Stimulated activated CD4-positive, alpha-beta T cell treated with anti-CD3 and anti-CD28 coated beads, Interleukin-15, amount 100 ng/mL, for 48 hours (primary cell): ENCODE measurements around the gene CYB5R2.
"Not testable (repeated sequence)": the region's sequence is repeated elsewhere in the genome, so short reads cannot be mapped to it uniquely, and the experiment has no call there.

Source experiments
- DNase-seq, 2 donors: peaks; one replicate each; pipeline ENCODE4 v3.0.0-alpha.2; 2020; ENCODE audit warnings: low read depth in 2 of 2

The CYB5R2 gene

DNA sequence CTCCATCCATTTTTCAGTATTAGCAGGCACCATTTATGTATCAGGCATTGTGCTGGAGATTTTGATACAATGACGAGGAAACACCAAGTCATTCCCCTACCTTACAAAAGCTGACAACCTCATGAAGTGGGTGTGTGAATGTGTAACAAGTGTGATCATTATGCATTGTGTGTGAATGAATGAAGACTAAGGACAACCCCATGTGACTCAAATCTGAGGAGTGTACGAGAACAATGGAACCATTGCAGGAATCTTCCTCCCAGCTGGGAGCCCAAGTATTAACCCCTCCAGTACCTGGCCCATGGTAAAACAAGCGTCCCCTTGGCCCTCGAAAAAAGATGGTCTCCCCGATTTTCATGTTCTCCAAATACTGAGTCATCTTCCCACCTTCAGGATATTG lies 4.4 kb downstream of the CYB5R2 start:
- no peak for DNase-seq

DNA sequence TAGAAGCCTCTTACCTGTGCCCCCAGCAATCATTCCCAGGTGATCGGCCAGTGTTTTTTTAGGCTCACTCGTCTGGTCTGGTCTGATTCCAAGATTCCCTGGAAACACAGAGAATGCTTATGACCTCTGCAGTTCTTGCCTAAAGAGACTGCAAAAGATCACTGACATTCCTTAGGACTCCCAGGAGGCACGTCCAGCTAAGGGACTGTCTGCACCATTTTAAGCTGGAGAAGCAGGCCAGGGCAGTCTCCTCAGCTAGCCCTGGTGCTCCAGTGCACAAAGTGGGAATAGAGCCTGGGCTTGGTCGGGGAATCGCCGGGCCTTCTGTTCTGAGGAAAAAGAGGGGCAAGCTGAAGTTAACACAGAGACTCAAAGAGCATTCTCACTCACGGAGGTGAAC lies 4.8 kb downstream of the CYB5R2 start:
- DNase-seq = no peak

DNA sequence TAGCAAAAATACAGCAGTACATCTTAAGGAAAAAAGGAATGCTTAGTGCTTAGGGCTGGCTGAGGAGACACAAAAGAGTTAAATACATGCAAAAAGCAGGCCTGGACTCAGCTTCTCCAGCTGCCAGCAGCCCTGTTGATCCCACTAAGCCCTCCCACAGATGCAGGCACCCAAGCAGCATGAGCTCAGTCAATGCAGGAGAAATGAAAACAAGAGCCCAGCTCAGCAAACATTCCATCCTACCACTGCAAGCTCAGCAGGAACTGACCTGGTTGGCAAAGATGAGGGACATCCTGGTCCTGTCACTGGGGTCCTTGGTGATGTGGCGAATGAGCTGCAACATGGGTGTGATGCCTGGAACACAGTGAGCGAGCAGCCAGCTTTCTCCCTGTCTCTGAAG lies 5.8 kb downstream of the CYB5R2 start:
- DNase-seq = no peak

DNA sequence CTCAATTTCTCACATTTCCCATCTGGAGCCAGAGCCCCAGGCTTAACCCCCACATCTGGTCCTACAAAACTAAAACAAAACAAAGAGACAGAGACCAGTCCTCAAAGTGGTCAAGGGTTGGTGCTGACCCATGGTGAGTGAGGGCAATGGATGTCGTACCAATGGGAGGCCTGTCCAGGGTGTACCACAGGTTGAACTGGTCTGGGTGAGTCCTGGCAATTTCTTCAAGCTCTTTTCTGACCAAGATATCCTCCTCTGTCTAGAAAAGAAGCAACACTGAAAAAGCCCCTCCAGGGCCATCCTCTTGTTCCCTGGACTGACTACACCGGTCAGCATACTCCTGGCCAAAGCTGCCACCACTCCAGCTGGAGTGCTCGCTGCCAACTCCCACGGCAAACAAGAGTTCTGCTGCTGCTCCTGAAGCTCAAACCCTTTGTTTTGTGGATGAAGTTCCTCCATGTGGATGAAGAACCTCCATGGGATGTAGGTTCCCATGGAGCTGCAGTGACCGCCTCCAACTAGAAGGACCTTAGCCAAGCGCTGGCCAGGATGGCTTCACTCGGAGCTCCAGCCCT lies 6.9 kb downstream of the CYB5R2 start:
- no peak for DNase-seq

DNA sequence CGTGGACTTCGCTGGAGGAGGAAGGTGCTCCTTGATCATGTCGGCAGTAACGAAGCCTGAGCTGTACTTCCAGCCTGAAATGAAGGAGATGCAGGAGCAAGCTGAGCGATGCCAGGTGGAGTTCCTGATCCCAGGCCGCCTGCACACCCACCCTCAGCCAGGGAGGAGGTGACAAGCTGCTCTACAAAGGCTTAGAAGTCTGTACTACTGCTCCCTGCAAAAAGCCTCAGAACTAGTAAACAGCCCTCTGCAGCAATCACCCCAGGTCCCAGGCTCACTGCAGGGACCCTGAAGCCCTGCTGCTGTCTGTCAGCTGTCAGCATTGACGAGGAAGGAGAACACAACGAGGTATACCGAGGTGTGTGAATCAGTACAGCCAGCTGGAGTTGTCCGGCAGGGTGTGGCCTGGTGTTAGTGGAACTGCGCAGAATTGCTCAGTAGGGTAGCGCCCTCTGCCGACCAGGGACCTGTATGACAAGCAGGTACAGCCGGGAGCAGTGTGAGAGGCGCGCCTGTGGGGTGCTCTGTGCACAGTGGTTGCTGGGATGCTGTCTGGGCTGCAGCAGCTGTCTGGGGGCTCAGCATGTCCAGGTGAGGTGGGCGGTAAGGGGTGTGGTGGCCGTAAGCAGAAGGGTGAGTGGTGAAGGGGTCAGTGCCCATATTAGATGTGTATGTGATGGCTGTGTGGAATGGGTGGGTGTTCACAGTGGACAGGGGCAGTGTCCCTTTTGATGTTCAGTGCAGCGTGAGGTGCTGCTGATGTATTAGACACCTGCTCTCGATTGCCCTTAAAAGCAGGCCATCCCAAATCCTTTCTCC lies 7.6 kb downstream of the CYB5R2 start:
- DNase-seq = peak; percentile 61 to 68

DNA sequence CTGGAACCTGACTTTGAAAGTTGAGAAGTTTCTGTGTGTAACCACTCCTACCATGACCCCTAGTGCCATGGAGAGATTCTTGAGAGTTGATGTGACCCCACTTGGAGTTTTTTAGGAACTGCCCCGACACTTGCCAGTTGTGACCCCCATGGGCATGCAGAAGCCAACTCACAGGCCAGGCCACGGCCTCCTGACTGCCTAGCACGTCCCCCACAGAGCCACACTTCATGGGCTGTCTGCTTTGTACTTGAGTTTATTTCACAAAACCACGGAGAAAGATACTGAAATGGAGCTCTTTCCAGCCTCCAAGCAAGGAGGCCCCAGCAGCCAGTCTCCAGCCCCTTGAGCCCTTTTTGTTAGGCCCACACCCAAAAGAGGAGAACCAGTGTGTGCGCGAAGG lies 8.4 kb downstream of the CYB5R2 start:
- no peak for DNase-seq

DNA sequence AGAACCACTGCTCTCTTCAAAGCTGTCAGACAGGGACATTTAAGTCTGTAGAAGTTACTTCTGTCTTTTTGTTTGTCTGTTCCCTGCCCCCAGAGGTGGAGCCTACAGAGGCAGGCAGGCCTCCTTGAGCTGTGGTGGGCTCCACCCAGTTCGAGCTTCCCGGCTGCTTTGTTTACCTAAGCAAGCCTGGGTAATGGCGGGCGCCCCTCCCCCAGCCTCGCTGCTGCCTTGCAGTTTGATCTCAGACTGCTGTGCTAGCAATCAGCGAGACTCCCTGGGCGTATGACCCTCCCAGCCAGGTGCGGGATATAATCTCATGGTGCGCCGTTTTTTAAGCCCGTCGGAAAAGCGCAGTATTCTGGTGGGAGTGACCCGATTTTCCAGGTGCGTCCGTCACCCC lies 9.8 kb downstream of the CYB5R2 start:
- DNase-seq = not testable (repeated sequence)

DNA sequence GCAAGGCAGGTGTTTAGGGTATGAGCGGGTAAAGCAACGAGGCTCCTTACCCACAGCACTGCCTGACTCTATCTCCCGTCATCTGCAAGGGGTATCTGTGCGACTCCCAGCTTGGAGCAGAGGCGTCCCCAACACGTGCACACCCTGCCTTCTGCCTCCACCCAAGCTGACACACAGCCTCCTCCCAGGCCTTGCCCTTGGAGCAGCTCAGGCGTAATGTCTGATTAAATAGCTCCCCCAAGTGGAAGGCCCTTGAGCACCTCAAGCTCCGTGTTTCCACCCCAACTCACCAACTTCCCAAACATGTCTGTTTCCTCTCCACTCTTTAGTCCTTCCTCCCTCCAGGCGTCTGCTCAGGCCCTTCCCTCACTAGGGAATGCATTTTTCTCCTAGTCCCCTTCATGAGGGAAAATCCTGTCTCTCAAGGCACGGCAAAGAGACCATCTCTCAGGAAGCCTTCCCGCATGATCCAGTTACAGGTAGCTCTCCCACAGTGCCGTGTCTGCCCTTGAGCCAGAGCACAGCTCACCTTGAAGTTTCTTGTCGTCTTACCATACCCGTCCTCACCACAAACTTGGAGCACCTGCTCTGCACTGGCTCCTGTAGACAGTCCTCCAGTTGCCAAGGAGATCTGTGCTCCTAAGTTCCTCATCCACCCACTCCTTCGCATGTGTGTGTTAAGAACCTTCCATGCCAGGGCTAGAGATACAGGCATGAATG lies 15.8 kb downstream of the CYB5R2 start:
- no peak for DNase-seq

DNA sequence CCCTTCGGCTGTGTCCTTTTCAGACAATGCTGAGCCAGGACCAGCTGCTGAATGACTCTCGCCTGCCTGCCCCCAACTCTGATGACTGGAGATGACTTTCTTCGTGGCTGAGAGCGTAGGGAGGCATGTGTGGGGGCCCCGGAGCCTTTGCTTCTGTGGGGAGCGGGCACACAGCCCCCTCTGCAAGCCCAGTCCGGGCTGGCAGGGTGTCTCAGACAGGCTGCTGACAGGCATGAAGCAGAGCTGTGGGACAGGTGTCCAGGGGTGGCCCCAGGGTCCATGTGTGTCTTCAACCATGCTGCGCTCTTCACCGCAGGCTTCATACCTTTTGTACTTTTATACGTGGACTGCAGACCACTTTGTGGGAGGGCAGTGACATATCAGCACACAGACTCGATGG lies 16.6 kb downstream of the CYB5R2 start:
- no peak for DNase-seq

DNA sequence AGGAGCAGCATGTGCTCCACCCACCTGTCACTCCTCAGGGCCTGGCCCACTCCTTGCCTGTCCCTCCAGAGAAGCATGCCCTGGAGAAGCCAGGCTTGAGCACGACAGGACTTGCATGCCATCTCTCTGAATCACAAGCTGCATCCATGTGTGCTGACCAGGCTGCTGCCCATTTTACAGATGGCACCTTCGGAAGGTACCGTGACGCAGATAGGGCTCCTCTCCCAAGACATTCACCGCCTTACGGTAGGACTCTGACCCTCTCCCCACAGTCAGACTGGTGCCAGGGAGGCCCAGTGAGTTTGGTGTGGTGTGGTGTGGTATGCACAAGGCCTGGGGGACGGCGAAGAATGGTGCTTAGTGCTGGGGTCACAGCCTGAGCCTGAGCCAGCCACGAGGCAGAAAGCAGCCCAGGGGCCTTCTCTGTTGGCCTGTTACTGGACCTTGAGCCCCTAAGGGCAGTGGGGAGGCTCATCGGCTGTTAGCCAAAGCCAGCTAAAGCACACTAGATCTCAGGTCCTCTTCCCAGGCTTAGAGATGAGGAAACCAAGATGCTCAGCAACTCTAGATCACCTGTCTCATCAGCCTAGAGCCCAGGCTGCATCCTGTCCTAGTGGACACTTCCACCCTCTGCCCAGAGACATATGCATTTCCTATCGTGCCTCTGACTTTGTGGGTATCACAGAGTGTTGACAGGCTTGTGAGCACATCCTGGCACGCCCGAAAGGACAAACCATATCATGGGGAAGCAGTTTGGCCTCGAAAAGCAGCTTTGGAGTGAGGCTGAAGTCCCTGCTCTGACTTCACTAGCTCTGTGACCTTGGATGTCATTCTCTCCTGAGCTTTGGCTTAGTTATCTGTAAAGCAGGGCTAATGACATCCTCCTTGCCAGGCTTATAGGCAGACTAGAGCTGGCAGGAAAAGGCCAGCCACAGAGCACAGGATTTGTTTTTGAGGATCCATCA lies 17.8 kb downstream of the CYB5R2 start:
- no peak for DNase-seq

DNA sequence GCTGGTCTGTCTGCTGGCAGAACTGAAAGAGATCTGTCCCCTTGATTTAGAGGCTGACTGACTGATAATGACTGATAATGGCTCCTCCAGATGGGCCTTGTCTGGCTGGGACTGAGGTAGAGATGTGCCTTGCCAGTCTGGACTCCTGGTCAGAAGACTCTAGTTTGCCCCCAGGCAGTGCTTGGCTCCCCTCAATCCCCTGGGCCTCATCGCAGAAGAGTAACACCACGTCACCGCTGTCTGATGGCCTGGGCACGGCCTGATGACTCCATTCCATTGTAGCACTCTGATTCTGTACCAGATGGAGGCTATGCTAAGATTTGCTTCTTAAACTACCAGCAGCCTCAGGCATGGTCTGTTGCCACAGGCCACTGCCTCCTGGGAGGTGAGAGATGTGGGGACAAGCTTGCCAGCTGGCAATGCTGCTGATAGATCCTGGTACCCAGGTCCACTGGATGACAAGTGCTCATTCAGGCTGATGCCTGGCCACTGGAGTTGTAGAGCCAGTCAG lies 19.1 kb downstream of the CYB5R2 start:
- DNase-seq = no peak

DNA sequence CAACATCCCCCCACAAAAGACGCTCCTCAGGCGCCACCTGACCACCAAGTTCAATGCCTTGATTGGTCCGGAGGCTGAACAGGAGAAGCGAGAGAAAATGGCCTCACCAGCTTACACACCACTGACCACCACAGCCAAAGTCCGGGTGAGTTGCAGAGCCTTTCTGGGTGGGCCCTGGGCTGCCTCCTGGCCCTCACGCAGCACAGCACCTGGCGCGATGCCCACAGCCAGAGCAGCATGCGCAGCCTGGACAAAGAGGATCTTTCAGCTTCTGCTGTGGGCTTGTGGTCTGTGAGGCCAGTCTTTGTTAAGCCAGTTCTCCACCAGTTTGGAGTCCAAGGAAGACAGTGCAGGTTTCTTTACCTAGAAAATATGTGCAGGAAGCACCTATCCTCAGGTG lies 21.6 kb downstream of the CYB5R2 start:
- no peak for DNase-seq

DNA sequence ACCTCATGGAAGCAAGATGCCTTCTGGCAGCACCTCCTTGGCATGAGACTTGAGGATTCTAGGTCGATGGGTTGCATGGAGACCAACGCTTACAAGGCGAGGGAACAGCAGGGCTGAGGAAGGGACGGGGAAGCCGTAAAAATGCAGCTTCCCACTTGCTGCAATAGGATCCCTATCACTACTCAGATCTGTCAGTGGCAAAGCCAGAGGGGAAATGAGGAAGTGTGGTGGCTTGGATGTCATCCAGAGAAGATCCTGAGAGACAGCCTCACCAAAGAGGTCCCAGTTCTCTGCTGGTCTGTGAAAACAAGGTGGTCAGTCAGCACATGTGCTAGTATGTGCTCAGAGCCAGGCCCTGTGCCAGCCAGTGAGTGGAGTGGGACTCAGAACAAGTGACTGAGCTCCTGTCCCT lies 22.2 kb downstream of the CYB5R2 start:
- no peak for DNase-seq

DNA sequence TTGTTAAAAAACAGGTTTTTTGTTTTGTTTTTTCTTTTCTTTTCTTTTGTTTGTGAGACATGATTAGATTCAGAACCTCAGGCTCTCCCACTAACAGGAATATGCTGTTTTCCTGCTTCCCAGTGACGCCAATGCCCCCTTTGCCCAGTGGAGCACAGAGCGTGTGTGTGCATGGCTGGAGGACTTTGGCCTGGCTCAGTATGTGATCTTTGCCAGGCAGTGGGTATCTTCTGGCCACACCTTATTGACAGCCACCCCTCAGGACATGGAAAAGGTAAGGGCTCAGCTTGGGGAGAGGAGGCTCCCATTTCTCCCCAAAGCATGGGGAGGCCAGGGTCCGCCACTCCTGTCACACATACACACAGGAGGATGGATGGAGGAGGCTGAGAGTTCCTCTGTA lies 25.0 kb downstream of the CYB5R2 start:
- no peak for DNase-seq

DNA sequence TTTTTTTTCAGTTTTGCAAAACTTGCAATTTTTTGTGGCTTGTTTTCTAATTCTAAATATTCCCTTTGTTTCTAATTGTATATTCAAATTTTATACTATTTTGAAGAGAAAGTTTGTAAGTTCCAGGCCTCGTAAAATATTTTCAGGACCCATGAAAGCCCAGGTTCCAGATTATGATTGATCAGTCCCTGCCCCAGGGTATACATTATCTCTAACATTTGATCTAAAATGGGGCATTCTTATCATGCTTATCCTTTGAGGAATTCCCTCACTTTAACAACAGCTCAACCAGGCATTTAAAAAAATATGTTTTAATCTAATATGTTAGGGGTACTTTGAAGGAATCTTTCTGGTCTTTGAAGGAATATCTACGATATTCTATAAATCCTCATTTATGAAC lies 26.4 kb downstream of the CYB5R2 start:
- no peak for DNase-seq

DNA sequence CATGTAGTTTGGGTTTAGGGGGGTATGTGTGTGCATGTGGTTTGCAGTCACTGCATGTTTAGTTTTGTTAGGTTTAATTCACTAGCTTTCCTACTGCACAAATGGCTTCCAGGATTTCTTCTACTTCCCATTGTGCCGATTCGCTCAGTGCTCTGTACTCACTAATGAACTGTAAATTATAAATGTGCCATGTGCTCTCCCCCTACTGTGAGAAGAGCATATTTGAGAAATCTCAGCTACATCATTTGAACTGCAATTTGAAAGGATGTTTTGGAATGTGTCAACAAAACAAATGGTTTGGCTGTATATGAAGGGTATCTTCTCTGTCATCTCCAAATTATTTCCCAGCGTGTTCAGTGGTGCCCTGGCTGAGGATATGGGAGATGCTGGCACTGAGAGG lies 28.1 kb downstream of the CYB5R2 start:
- DNase-seq = no peak

DNA sequence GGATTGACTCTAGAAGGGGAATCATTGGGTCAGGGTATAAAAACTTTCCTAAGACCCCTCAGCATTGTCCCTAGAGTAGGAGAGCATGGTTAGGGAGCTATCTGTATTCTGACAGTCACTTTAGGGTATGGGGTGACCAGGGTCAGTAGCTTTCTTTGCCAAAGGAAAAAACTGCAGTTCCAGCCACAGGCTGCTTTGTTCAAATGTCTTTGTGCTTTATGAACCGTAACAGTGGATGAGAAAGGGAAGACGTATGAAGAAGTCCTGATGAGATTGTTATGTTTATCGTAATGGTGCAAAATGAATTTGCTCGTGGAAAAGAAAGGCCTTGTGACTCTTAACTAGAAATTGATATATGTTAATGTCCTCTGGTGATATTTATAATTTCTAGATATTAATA lies 30.0 kb downstream of the CYB5R2 start:
- no peak for DNase-seq

DNA sequence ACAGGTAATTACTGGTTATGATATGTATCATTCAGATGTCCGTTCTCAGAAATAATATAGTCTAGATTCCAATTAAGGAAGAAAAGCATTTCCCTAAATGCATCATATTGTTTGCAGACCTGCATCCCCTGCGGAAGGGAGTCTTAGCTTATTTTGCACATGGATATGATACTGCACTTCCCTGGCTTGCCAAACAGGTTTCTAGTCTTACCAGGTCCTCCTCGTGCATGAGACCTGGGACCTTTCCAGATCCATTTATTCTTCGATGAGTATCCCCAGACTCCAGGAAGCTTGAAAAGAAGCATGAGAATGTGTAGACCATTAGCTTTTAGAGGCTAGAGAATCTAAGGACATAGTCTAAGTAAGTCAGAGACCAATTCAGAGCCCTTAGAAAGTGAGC lies 30.6 kb downstream of the CYB5R2 start:
- DNase-seq = no peak

DNA sequence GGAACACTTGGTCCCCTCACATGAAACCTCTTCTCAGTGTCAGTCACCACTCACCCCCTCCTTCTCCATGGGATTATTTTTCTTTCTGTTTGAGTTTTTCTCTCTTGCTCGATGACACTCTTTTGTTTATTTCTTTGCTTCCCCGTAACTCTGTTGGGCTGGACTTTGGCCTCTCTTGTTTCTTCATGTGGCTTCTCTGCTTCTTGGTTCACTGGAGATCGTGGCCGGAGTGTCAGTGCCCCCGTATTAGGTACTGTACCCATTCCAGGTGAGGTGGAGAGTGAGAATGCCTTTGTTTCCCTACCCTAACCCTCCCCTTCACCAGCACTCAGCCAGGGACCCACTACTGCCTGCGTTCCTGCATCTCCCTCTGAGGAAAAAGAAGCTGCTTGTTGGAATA lies 32.5 kb downstream of the CYB5R2 start:
- DNase-seq = no peak

DNA sequence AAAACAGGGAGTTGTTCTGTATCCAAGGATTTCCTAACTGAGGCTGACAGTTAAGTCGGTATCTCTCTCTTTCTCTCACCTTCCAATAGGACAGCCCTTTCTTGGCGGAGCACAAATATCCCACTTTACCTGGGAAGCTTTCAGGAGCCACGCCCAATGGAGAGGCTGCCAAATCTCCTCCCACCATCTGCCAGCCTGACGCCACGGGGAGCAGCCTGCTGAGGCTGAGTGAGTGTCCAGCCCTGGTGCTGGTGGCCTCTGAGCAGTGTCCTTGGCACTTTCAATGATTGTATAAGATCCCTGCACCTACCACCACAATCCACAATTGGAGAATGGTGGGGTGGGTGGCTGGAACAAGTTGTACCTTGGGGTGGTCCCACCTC lies 33.7 kb downstream of the CYB5R2 start:
- DNase-seq = no peak

DNA sequence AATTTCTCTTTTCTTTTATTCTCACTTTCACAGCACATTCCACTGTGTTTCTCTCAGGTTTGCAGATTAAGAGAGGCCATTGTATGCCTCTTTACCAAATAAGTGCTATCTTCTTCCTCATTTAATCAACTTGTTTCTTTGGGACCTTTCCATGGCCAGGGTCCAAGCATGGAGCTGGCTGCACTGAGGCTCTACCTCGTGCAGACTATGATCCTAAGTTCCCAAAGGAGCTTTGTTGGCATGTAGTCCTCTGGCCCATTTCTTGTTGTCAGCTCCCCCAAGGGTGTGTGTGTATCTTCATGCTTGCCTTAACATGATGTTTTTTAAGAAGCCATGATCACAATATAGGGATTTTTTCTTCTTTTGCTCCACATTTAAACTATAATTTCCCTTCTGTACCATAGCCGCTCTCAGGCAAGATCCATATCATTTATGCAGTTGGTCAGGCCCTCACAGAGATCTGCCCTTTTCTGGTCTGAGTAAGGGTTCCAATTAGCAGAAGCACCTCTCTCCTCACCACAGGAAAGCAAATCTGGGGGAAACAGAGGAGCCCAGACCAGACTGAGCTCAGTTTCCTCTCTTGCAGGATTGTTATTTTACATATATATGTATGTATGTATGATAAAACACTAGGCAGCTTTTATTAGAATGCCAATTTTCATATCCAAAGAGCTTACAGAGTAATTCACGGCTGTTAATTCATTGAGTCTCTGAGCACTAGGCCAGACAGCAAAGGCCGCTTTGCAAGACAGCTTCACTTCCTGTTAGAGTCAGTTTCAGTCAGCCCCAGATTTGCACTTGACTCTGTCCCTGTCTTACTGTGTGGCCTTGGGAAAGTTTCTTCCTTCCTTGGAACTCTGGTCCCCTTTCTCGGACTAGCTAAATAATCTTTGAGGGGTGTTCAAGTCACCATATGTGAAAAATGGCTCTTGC lies 34.3 kb downstream of the CYB5R2 start:
- no peak for DNase-seq
